Measurements from ENCODE around the gene FUBP1.

DNA sequence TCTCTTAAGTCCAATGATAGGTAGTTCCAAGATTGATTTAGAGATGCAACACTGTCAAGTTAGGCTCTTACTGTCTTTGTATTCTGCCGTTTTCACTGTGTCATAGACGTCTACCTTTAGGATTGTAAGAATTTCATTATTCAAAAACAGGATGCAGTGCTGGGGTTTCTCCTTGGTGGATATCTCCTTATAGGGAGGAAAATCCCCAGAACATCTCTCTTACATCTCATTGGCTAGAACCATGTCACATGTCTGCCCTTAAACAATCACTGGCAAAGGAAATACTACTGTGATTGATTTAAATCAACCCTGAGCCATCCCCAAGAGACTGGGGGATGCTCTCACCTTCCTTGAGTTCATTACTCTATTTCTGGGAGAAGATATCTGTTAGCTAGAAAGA is 10.9 kb upstream of the FUBP1 start:
- no peak for TF ChIP-seq CTCF (IDR thresholded peaks at IDR 0.05)
- TF ChIP-seq EP300 (IDR thresholded peaks at IDR 0.05): no peak
- no peak for TF ChIP-seq POLR2AphosphoS5 (IDR thresholded peaks at IDR 0.05)

Measured in esophagus muscularis mucosa (tissue), 4 donors.